Lower lobe of right lung (tissue), 2 donors: Measurements from ENCODE around the gene GNAZ. TPM values are rescaled to one million over a fixed set of nuclear protein-coding genes. Genes with fewer than 3 reads are reported as not detected.

Experiments used
- ATAC-seq, 2 donors: fragments of 200-7000 bp; cut with Tn5 transposase; one replicate each; pipeline ENCODE4 v1.9.1; 2020 to 2022; ENCODE audit warnings: mild to moderate bottlenecking in 2 of 2, moderate library complexity in 2 of 2
- DNase-seq: peaks from one replicate; pipeline ENCODE4 v3.0.0-alpha.2; 2020
- H3K27ac ChIP-seq: fragments of 200-600 bp; one replicate; pipeline ENCODE4 v1.8.0; 2022
- H3K27me3 ChIP-seq: fragments of 200-600 bp; one replicate; pipeline ENCODE4 v1.8.0; 2022; ENCODE audit warnings: low read depth
- H3K36me3 ChIP-seq: fragments of 200-600 bp; one replicate; pipeline ENCODE4 v1.8.0; 2022; ENCODE audit warnings: mild to moderate bottlenecking
- H3K4me1 ChIP-seq: fragments of 200-600 bp; one replicate; pipeline ENCODE4 v1.8.0; 2022
- H3K4me3 ChIP-seq: fragments of 200-600 bp; one replicate; pipeline ENCODE4 v1.8.0; 2022; ENCODE audit warnings: mild to moderate bottlenecking
- H3K9me3 ChIP-seq: fragments of 200-600 bp; one replicate; pipeline ENCODE4 v1.8.0; 2022
- intact Hi-C: fragments of 100-400 bp; cut with DNase I; formaldehyde crosslinking; loops from one replicate; pipeline ENCODE4 v1.11.0; 2022
- total RNA-seq: library from RNA; stranded (reverse); fragmentation: NEBNext Ultra II Directional; extraction: Animal tissue kit (Norgen Biotek cat#: 25700); gene quantifications from one replicate; pipeline ENCODE4 v1.2.1, GENCODE V29; 2021
- TF ChIP-seq, protein P1 (sequence below): fragments of 200-600 bp; IDR thresholded peaks from one replicate; pipeline ENCODE4 v1.8.0; 2022; ENCODE audit warnings: antibody characterized with exemption, mild to moderate bottlenecking
- donor health status: DM: no; HTN: yes; CAD: no; lungs with severe emphysema.

GNAZ gene
- total RNA-seq, 1 donor from 2014 or later, result 2.4 TPM

DNA sequence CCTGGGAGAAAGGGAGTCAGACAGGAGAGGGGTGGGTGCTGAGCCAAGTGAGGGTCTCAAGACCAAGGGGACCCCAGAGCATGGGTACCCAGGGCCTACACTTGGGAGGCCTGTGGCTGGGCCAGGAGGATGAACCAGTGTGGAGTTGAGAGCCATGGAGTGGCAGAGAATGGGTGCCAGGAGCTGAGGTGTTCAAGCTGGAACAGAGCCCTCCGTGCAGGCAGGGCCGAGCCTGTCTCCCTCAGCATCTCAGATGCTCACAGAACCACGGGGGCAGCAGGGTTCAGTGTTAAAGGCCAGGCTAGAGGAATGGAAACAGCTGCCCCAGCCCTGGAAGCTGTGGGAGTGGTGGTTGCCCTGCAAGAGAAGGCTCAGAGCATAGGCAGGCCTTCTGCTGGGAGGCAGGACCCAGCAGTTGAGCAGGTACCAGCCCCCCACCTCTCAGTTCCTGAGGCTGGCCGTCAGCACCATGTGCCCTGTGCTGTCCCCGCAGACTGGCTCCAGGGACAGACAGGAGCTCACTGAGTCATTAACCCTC lies 39.2 kb downstream of the GNAZ start:
- Histone ChIP-seq H3K9me3 (no peaks in the 10 kb centered on the region), H3K27ac (no peak overlapping the region), H3K27me3 (no peaks in the 10 kb centered on the region), H3K36me3 (no peaks in the 10 kb centered on the region), H3K4me3 (no peak overlapping the region), H3K4me1 (no peaks in the 10 kb centered on the region)
- ATAC-seq, result no peak
- intact Hi-C loops, result no loop called here
- TF ChIP-seq, protein P1, sequence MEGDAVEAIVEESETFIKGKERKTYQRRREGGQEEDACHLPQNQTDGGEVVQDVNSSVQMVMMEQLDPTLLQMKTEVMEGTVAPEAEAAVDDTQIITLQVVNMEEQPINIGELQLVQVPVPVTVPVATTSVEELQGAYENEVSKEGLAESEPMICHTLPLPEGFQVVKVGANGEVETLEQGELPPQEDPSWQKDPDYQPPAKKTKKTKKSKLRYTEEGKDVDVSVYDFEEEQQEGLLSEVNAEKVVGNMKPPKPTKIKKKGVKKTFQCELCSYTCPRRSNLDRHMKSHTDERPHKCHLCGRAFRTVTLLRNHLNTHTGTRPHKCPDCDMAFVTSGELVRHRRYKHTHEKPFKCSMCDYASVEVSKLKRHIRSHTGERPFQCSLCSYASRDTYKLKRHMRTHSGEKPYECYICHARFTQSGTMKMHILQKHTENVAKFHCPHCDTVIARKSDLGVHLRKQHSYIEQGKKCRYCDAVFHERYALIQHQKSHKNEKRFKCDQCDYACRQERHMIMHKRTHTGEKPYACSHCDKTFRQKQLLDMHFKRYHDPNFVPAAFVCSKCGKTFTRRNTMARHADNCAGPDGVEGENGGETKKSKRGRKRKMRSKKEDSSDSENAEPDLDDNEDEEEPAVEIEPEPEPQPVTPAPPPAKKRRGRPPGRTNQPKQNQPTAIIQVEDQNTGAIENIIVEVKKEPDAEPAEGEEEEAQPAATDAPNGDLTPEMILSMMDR, result no peak
- DNase-seq, result no peak

DNA sequence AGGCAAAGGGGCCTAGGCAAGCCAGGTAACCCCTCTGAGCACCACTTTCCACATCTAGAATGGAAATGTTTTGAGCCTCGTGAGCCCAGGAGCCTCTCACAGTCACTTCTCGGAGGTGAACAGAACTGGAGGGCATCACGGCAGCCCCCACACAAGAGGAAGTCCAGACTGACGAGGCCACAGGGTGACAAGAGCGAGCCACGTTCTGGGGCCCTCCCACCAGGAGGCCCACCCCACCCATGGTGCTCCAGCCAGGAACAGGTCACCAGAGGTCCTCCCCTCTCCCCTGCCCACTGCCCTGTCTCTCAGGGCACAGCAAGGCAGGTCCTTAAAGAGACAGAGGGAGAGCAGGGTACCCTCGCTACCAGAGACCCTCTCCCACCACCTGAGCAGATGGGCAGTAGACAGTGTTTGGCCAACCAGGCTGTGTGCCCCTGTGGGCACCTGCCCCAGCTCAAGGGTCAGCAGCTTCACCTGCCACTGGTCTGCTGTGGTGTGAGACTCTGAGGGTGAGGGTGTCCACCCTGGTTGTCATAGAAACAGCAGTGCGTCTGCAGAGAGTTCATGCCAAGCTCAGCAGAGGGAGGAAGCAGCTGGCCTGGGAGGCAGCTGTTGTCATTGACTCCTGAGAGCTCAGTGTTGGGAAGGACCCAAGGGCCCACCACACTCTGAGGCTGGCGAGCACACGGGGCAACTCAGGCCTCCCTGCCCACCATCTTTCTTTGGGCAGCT lies 40.0 kb downstream of the GNAZ start:
- intact Hi-C loops, result no loop called here
- H3K4me1 ChIP-seq, result no peaks in the 10 kb centered on the region
- H3K36me3 ChIP-seq, result no peaks in the 10 kb centered on the region
- no peak overlapping the region for H3K4me3 ChIP-seq
- DNase-seq, result no peak
- TF ChIP-seq, protein P1, result no peak
- ATAC-seq, result no peak
- H3K27me3 ChIP-seq, result no peaks in the 10 kb centered on the region
- no peak overlapping the region for H3K27ac ChIP-seq
- H3K9me3 ChIP-seq, result no peaks in the 10 kb centered on the region

DNA sequence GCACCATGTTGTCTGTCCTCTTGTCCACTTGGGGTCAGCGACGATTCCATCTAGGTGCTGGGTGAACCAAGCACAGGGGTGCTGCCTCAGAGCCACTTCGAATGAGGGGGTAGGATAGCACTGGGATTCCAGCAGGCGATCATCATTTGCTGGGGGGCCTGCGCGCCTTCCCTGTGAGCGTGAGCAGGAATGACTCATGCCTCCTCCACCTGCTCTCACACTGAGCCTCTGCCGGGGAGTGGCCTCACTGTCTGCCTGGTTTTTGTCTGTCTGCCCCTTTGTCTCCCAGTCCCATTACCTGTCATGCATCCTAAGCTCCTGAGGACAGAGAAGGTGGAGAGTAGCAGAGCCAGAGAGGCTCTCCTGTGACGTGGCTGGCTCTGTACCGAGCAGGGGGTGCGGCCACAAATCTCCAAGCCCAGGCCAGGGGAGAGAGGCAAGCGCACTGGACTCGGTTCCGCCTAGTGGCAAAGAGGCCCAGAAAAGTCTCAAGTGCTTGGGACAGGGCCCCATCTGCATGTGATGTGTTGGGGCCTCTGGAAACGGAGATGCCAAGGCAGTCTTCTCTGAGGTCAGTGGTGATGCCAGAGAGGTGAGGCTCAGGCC lies 40.7 kb downstream of the GNAZ start:
- H3K27ac ChIP-seq, result no peak overlapping the region
- H3K36me3 ChIP-seq, result no peaks in the 10 kb centered on the region
- no peak overlapping the region for H3K4me3 ChIP-seq
- H3K27me3 ChIP-seq, result no peaks in the 10 kb centered on the region
- intact Hi-C loops, result no loop called here
- DNase-seq, result no peak
- ATAC-seq, result no peak
- no peaks in the 10 kb centered on the region for H3K9me3 ChIP-seq
- TF ChIP-seq, protein P1, result no peak
- H3K4me1 ChIP-seq, result no peaks in the 10 kb centered on the region

DNA sequence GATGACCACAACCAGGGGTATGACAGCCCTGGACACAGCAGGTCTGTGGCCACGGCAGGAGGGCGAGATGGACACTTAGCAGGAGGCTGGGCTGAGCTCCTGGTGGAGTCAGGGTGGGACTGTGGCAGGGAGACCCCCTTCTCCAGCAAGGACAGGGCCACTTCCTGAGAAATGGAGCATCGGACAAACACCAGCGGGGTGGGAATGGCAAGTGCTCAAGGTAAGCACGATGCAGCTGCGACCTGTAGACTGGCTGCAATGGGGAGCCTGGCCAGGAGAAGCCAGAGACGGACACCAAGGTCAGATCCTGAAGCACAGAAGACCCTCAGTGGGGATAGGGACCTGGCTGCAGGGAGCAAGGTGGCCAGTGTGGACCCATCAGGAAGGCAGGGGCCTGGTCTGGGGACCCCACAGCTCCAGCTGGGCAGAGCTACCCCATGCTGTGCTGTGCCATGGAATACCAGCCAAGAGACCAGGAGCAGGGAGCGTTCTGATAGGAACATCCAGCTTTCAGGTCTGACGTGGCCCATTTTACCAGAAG lies 42.2 kb downstream of the GNAZ start:
- ATAC-seq (no peak), DNase-seq (no peak)
- Histone ChIP-seq H3K9me3 (no peaks in the 10 kb centered on the region), H3K27me3 (no peaks in the 10 kb centered on the region), H3K27ac (no peak overlapping the region), H3K36me3 (no peaks in the 10 kb centered on the region), H3K4me3 (no peak overlapping the region), H3K4me1 (no peaks in the 10 kb centered on the region)
- intact Hi-C loops, result no loop called here
- TF ChIP-seq, protein P1, result no peak

DNA sequence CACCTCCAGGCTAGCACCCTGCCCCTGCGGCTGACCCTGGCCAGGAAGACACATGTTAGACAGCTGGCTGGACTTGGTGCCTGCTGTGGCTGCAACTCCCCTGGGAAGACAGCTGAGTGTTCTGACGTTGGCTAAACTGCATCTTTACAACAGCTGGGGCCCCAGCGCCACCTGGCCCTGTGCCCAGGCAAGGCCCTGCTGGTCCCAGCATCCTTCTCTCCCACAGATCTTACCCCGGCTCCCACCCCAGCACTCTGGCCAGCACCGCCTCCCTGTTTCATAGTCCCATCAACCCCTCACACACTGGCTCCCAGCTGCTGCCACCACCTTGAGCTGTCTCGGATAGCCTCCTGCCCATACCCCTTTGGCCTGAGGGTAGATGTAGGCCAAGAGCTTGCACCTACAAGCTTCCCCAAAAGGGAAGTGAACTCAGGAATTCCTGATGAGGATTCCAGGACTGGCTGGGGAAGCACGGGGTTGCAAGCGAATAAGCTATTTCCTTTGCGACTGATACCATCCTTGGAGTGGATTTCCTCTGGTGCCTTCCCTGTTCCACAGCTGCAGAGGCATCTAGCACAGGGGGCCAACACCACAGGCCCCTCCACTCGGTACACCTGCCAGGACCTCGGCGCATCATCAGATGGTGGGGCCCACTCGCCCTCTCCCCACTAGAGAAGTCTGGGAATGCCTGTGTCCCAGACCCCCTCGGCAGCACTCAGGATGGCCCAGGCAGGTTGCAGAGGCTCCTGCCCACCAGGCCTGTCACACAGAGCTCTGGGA lies 42.9 kb downstream of the GNAZ start:
- no peak overlapping the region for H3K4me3 ChIP-seq
- no peaks in the 10 kb centered on the region for H3K27me3 ChIP-seq
- H3K9me3 ChIP-seq, result no peaks in the 10 kb centered on the region
- DNase-seq, result no peak
- no peaks in the 10 kb centered on the region for H3K4me1 ChIP-seq
- H3K36me3 ChIP-seq, result no peaks in the 10 kb centered on the region
- no peak overlapping the region for H3K27ac ChIP-seq
- intact Hi-C loops, result no loop called here
- no peak for ATAC-seq
- TF ChIP-seq, protein P1, result no peak
